ENCODE results near the gene KNG1. TPM values are rescaled to one million over a fixed set of nuclear protein-coding genes. Genes with fewer than 3 reads are reported as not detected.
"Not testable (repeated sequence)": the region's sequence is repeated elsewhere in the genome, so short reads cannot be mapped to it uniquely, and the experiment has no call there.

Gene KNG1
- polyA plus RNA-seq, 6 donors from 2014 or later: not detected

DNA sequence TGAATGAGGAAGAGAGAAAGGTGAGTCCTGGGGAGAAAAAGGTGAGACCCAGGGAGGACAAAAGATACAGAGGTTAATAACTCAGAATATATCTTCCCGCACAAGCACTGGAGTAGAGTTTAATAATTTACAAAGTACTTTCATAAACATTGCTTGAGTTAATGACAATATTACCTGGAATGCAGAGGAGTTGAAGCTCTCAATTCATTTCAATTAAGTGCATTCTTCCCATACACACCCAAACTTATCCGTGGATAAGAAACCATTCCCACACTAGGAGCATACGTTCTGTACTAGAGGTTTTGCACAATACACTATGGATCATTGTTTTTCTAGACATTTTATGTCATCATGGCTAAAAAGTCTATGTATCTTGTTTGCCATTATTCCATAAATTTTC, 23.3 kb upstream of the KNG1 start:
- Mint-ChIP-seq H3K4me1 (no peaks in the 10 kb centered on the region), H3K27ac (no peak overlapping the region), H3K27me3 (peaks cover 20 to 28% (median 28%) of the 10 kb centered on the region in 3 donors), H3K4me3 (no peak overlapping the region), H3K36me3 (no peaks in the 10 kb centered on the region), H3K9me3 (no peaks in the 10 kb centered on the region)
- DNase-seq: no peak
- no peak for ATAC-seq (ENCODE audit: low read depth in 2 of 2)

DNA sequence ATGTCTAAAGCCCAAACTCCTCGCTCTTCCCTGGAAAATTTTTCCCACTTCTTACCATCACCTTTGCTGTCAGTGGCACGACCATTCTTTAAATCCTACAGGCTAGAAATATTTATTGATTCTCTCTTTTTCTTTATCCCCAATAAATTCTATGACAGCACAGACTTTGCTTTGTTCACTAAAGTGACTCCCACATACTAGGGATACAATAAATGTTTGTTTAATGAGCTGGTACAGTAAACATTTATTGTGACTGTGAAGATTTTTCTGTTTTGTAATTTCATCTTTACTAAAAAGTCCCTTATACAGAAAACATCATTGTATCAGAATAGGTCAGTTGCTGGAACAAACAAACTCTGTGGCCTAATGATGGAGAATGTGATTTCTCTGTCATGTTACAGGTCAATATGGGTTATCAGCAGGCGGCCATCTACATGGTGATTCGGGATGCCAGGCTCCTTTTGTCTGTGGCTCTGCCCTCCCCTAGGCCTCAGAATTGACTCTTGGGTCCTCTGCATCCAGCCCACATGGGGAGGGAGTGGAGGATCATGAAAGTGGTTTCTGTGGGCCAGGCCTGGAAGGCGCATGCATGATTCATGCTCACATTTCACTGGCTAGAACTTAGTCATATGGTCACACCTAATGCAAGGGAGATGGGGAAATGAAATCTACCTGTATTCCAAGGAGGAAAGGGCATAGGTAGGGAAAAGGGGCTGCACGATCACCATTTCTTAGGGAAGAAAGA, 22.7 kb upstream of the KNG1 start:
- Mint-ChIP-seq H3K27ac (no peak overlapping the region), H3K4me3 (no peak overlapping the region), H3K9me3 (no peaks in the 10 kb centered on the region), H3K27me3 (peaks cover 20 to 28% (median 28%) of the 10 kb centered on the region in 3 donors), H3K4me1 (no peaks in the 10 kb centered on the region), H3K36me3 (no peaks in the 10 kb centered on the region)
- ATAC-seq (ENCODE audit: low read depth in 2 of 2) (no peak), DNase-seq (no peak)

- H3K9me3 Mint-ChIP-seq: no peaks in the 10 kb centered on the region
- no peaks in the 10 kb centered on the region for H3K36me3 Mint-ChIP-seq
- no peak overlapping the region for H3K4me3 Mint-ChIP-seq
- DNase-seq (no peak), ATAC-seq (ENCODE audit: low read depth in 2 of 2) (no peak)
- no peak overlapping the region for H3K27ac Mint-ChIP-seq
- no peaks in the 10 kb centered on the region for H3K4me1 Mint-ChIP-seq
- peaks cover 14 to 15% (median 14%) of the 10 kb centered on the region in 3 donors for H3K27me3 Mint-ChIP-seq
Observed at GRCh38 chr3:186696522-186696921, 20.6 kb upstream of the KNG1 start.

GRCh38 chr3:186697510-186697909, 19.6 kb upstream of the KNG1 start:
- no peaks in the 10 kb centered on the region for H3K4me1 Mint-ChIP-seq
- peaks cover 7 to 14% (median 13%) of the 10 kb centered on the region in 3 donors for H3K27me3 Mint-ChIP-seq

DNA sequence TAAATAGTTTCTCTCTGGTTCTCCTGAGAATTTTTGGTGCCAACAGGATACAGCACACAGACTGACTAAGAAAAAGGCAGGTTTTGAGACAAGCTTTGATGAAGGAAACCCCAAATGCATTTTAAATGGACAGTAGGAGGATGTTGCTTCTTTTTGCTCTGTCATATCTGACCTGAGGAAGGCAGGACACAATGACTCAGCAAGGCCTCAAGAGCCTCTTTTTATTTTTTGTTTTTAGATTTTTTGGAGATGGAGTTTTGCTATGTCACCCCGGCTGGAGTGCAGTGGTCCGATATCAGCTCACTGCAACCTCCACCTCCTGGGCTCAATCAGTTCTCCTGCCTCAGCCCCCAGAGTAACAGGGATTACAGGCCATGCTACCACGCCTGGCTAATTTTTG, 16.9 kb upstream of the KNG1 start:
- no peak for DNase-seq
- Mint-ChIP-seq H3K27me3 (peaks cover 11 to 26% (median 20%) of the 10 kb centered on the region in 3 donors), H3K9me3 (no peaks in the 10 kb centered on the region), H3K27ac (no peak overlapping the region), H3K36me3 (no peaks in the 10 kb centered on the region), H3K4me1 (no peaks in the 10 kb centered on the region), H3K4me3 (no peak overlapping the region)
- ATAC-seq (ENCODE audit: low read depth in 2 of 2): no peak

More at GRCh38 chr3:186697510-186697909, 19.6 kb upstream of the KNG1 start:
- Mint-ChIP-seq H3K36me3 (no peaks in the 10 kb centered on the region), H3K9me3 (no peaks in the 10 kb centered on the region), H3K4me3 (no peak overlapping the region), H3K27ac (no peak overlapping the region)
- no peak for DNase-seq
- no peak for ATAC-seq (ENCODE audit: low read depth in 2 of 2)

GRCh38 chr3:186702451-186702850, 14.7 kb upstream of the KNG1 start:
- not testable (repeated sequence) for ATAC-seq (ENCODE audit: low read depth in 2 of 2); H3K4me3 Mint-ChIP-seq; H3K9me3 Mint-ChIP-seq; H3K4me1 Mint-ChIP-seq; DNase-seq; H3K27ac Mint-ChIP-seq; H3K36me3 Mint-ChIP-seq
- H3K27me3 Mint-ChIP-seq: peaks cover 24 to 39% (median 38%) of the 10 kb centered on the region in 3 donors

GRCh38 chr3:186705882-186706780, 11.0 kb upstream of the KNG1 start:
- ATAC-seq (ENCODE audit: low read depth in 2 of 2) (peak; percentile 48 to 52), DNase-seq (no peak)
- no peaks in the 10 kb centered on the region for H3K4me1 Mint-ChIP-seq
- peaks cover 39 to 52% (median 48%) of the 10 kb centered on the region in 3 donors for H3K27me3 Mint-ChIP-seq
- H3K27ac Mint-ChIP-seq: peak overlapping the region in 1 of 6 donors; percentile 44
- H3K4me3 Mint-ChIP-seq: no peak overlapping the region
- H3K36me3 Mint-ChIP-seq: no peaks in the 10 kb centered on the region
- H3K9me3 Mint-ChIP-seq: no peaks in the 10 kb centered on the region

DNA sequence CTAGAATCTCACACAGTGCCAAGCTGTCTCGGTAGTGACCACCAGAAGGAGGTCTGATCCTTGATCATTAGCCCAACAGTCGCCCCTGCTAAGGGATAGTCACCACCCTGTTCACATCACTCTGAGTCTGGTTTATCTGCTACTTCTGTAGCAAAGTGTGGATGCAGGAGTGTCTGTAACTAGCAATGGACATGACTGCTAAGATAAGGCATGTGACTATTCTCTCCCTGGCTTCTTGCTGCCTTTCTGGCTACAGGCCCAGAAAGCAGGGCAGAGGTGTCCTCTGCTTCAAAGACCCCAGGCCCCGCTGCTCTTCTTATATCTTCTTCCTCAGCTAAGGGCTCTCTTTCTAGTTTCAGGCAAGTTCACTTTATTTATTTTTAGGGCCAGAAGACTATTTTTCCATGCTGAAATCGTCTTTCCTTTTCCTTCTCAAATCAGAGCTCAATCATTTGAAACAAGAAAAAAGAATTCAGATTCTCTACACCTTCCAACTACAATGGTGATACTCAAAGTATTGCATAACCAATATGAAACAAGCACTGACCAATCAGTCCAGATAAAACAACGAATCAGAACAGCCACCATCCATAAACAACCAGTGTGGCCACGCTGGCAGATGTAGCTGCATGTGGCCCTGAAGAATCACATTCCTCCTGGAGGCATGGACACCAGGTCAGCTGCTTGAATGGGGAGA, 8.0 kb upstream of the KNG1 start:
- no peaks in the 10 kb centered on the region for H3K4me1 Mint-ChIP-seq
- ATAC-seq (ENCODE audit: low read depth in 2 of 2): no peak
- no peak for DNase-seq
- H3K36me3 Mint-ChIP-seq: no peaks in the 10 kb centered on the region
- H3K4me3 Mint-ChIP-seq: peak overlapping the region in 1 of 8 donors; percentile 4
- H3K27ac Mint-ChIP-seq: no peak overlapping the region
- H3K9me3 Mint-ChIP-seq: no peaks in the 10 kb centered on the region
- H3K27me3 Mint-ChIP-seq: peaks cover 43 to 54% (median 50%) of the 10 kb centered on the region in 3 donors

DNA sequence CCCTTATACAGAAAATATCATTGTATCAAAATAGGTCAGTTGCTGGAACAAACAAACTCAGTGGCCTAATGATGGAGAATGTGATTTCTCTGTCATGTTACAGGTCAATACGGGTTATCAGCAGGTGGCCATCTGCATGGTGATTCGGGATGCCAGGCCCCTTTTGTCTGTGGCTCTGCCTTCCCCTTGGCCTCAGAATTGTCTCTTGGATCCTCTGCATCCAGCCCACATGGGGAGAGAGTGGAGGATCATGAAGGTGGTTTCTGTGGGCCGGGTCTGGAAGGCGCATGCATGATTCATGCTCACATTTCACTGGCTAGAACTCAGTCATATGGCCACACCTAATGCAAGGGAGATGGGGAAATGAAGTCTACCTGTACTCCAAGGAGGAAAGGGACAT, 6.5 kb upstream of the KNG1 start:
- not testable (repeated sequence) for H3K4me1 Mint-ChIP-seq, H3K9me3 Mint-ChIP-seq
- peaks cover 33 to 48% (median 40%) of the 10 kb centered on the region in 3 donors for H3K27me3 Mint-ChIP-seq

GRCh38 chr3:186713499-186713898, 3.7 kb upstream of the KNG1 start:
- Mint-ChIP-seq H3K4me1 (peaks cover 0 to 7% (median 3%) of the 10 kb centered on the region in 3 donors), H3K4me3 (no peak overlapping the region), H3K27me3 (peaks cover 13 to 30% (median 17%) of the 10 kb centered on the region in 3 donors), H3K27ac (peak overlapping the region in 1 of 6 donors; percentile 62), H3K9me3 (no peaks in the 10 kb centered on the region), H3K36me3 (no peaks in the 10 kb centered on the region)
- DNase-seq (no peak), ATAC-seq (ENCODE audit: low read depth in 2 of 2) (no peak)

More for the DNA sequence above, 6.5 kb upstream of the KNG1 start:
- not testable (repeated sequence) for H3K36me3 Mint-ChIP-seq; H3K4me3 Mint-ChIP-seq; ATAC-seq (ENCODE audit: low read depth in 2 of 2); DNase-seq
- peak overlapping the region in 1 of 6 donors; percentile 56 for H3K27ac Mint-ChIP-seq

GRCh38 chr3:186719945-186720739, 3.0 kb downstream of the KNG1 start:
- Mint-ChIP-seq H3K9me3 (no peaks in the 10 kb centered on the region), H3K27ac (no peak overlapping the region), H3K27me3 (peaks cover 9 to 14% (median 10%) of the 10 kb centered on the region in 3 donors), H3K36me3 (no peaks in the 10 kb centered on the region), H3K4me1 (no peaks in the 10 kb centered on the region), H3K4me3 (no peak overlapping the region)
- DNase-seq: no peak
- no peak for ATAC-seq (ENCODE audit: low read depth in 2 of 2)

DNA sequence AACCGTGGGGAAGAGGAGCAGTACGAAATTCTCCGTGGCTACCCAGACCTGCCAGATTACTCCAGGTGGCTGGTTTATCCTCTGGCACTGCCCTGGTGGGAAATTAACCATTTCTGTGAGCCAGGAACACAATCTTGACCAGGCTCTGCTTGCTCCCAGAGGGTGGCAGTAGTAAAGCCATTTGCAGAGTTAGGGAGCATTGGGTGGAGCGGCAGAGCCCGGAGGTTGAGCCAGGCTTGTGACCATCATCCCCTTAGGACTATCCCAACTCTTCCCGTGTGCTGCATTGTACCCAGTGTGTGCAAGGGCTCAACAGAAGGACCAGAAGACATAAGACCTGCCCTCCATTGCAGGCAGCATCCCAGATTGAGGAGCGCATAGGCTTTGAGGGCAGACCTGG, 5.3 kb downstream of the KNG1 start:
- H3K9me3 Mint-ChIP-seq: no peaks in the 10 kb centered on the region
- no peaks in the 10 kb centered on the region for H3K36me3 Mint-ChIP-seq
- H3K4me3 Mint-ChIP-seq: no peak overlapping the region
- peak overlapping the region in 1 of 6 donors; percentile 41 for H3K27ac Mint-ChIP-seq
- H3K4me1 Mint-ChIP-seq: no peaks in the 10 kb centered on the region
- H3K27me3 Mint-ChIP-seq: peaks cover 9 to 16% (median 13%) of the 10 kb centered on the region in 3 donors
- no peak for ATAC-seq (ENCODE audit: low read depth in 2 of 2)
- DNase-seq: no peak

- ATAC-seq (ENCODE audit: low read depth in 2 of 2) (no peak), DNase-seq (no peak)
- Mint-ChIP-seq H3K36me3 (no peaks in the 10 kb centered on the region), H3K4me3 (no peak overlapping the region), H3K27ac (no peak overlapping the region), H3K4me1 (no peaks in the 10 kb centered on the region), H3K27me3 (peaks cover 2 to 12% (median 12%) of the 10 kb centered on the region in 3 donors), H3K9me3 (no peaks in the 10 kb centered on the region)
Observed at GRCh38 chr3:186724911-186725310, 7.8 kb downstream of the KNG1 start.

Data from naive B cell (primary cell).